NCI-H526 (cell line): Measurements from ENCODE around the gene KCNG4.
"Not testable (repeated sequence)": the region's sequence is repeated elsewhere in the genome, so short reads cannot be mapped to it uniquely, and the experiment has no call there.

Experiments
- DNase-seq, 2 experiments: peaks; one replicate each; lab custom pipeline; 2025; lab: John Stamatoyannopoulos, UW

The KCNG4 gene

DNA sequence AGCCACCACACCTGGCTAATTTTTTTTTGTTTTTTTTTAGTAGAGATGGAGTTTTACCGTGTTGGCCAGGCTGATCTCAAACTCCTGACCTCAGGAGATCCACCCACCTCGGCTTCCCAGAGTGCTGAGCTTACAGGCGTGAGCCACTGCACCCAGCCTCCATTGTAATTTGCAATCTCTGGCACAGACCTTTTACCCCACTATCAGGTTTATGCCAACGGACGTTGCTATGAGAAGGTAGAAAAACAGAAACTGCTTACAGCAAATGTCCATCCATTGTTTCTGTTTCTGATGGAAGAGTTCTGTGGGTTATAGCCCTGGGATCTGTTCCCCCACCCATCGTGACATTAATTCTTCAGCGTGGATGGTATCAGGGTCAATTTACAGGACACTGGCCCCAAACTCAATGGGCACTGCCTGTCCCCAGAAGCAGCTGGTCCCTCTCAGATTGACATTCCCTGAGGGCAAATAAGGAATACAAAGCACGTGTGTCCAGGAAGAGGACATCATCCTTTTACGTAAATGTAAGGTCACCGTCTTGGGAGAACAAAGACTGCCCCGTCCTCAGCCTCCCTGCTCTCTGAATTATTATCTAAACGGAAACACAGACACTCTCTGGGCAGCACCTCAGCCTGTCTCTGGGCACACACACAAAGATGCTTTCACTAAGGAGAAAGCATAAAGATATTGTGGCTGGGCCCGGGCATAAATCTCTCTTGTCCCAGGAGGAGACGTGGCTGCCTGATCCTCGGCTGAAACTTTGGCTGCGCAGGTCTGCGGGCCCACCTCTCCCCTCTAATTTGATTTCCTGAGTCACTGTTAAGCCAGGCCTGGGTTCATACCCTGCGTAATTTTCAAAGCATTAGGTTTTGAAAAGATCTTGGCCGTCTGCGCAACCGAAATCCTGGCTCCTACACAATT is 5.2 kb downstream of the KCNG4 start:
- no peak for DNase-seq

DNA sequence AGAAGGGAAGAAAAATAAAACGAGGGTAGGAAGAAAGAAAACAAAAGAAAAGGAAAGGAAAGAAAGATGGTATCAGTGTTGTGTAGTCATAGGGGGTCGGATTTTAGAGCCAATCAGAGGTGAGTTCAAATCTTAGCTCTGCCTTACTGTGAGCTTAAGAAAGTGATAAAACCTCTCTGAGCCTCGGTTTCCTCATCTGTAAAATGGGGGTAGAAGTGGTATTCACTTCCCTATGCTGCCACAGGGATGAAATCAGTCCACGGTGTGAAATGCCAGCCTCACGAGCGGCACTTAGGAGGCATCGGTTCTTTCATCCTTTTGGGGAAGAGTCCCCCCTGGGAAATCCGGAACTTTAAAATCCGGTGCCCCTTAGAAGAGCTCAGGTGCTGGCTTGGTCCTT is 6.1 kb downstream of the KCNG4 start:
- no peak for DNase-seq

DNA sequence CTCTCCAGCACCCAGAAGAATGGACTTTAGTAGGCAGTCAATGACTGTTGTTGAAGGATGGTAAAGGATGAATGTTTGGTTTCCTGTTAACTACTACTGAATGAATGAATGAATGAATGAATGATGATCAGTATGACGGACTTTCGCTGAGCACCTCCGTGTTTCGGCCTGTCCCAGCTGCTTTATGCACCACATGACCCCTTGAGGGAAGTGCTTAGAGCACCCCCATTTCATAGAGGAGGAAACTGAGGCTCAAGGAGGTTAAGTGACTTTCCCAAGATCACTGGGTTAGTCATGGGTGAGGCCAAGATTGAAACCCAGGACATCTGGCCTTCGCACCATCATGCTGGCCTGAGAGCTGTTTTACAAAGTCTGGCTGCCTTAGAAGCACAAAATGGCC is 6.8 kb downstream of the KCNG4 start:
- DNase-seq, result no peak

DNA sequence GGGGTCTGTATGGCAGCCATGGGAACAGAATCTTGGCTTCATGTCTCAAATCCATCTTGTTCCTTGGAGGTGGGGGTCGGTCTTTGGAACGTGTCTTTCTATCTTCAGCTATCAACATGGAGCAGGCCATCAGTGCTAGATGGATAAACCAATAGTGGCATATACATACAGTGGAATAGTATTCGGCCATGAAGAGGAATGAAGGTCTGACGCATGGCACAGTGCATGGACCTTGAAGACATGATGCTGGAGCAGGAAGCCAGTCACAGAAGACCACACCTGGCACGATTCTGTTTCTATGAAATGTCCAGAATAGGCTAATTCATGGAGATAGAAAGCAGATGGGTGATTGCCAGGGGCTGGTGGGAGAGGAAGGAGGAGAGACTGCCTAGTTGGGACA is 7.8 kb downstream of the KCNG4 start:
- no peak for DNase-seq

DNA sequence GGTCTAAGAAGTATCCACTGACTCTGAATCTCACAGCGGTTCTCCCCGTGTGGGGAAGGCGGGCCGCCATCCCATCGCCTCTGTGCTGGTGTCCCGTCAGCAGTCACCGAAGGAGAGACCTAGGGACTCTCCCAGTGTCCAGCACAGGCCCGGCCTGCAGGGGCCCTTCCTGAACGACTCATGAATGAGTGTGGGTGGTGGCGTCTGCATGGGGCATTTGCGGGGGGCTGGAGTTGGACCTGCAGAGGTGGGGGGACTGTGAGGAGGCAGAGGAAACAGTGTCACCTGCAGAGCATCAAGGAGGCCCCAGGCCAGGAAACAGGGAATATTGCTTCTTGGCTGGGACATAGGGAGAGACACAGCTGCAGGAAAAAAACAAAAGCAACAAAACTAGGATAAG is 10.3 kb downstream of the KCNG4 start:
- DNase-seq, result no peak

DNA sequence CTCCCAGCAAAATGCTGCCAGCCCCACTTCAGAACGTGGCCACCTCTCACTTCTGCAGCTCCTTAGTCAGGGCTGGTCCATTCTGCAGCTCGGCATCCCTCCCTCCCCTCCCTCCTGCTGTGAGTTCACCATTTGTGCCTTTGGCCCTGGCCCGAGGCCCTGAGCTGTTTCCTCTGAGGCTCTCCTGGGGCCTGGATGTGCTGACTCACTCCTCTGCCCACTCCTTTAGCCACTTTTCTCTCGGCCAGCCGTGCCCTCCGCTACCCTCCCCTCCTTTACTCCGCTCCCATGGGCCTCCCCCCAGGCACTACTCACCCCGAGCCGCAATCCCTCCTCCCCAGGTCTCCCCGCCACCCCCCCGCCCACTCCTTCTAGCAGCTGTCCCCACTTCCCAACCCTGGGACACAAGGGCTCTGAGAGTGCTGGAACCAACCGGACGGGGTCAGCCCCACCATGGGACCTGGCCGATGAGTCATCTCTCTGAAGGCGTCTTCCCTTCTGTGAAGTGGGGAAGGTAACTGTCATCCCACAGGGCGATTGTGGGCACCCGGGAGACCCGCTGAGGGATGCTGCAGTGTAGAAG is 11.5 kb downstream of the KCNG4 start:
- no peak for DNase-seq

DNA sequence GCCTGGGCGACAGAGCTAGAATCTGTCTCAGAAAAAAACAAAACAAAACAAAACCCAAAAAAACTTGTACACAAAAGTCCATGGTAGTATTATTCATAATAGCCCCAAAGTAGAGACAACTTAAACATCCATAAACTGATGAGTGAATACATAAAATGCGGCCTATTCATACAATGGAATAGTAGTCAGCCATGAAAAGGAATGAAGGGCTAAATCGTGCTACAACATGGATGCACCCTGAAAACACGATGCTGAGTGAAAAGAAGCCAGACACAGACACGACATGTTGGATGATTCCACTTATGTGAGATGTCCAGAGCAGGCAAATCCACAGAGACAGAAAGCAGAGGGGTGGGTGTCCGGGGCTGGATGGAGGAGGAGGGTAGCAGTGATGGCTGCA is 12.3 kb downstream of the KCNG4 start:
- DNase-seq, result no peak

DNA sequence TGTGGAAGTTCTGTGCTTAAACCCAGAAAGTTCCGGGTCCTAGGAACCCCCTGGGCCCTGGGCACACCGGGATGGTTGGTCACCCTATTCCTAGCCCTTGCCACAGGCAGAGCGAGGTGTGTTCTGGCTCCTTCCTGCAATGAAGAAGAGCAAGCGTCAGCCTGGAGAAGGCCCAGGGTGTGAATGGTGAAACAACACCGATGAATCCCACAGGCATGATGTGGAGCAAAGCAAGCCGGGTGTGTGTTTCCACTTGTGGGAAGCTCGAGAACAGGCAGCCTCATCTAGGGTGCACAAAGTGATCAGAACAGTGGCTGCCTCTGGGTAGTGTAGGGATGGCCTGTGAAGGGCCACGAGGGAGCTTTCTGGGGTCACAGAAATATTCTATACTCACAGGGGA is 13.8 kb downstream of the KCNG4 start:
- no peak for DNase-seq

DNA sequence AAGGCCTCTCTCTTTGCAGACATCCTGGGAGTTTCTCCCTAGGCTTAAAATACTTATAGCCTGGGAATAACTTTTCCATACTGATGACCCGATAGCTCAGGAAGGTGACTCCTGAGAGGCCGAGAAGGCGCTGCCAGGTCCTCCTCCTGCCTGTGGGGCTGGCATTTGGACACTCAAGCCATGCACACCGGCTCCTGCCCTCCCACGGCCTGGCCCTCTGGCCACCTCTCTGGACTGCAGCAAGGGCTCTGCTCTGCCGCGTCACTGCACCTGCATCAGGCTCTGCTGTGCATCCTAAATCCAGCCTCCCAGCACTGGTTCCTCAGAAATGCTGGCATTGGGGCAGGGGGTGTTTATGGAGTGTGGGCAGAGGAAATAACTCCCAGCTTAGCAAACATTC is 14.2 kb downstream of the KCNG4 start:
- DNase-seq, result no peak

DNA sequence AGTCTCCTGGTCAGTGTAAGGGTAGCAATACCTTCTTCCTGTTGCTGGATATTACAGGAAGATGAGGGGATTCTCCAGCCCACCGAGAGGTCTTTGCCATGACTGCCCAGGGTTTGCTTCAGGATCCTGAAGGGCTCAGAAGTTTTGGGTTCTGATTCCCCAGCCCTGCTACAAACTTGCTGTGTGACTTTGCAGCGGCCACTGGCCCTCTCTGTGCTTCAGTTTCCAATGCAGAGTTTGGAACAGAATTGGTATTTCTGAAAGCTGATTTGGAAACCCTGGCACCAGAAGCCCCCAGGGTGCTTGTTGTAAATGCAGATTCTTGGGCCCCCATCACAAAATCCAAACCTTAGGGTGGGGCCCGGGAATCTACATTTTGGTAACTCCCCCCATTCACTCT is 14.7 kb downstream of the KCNG4 start:
- no peak for DNase-seq

DNA sequence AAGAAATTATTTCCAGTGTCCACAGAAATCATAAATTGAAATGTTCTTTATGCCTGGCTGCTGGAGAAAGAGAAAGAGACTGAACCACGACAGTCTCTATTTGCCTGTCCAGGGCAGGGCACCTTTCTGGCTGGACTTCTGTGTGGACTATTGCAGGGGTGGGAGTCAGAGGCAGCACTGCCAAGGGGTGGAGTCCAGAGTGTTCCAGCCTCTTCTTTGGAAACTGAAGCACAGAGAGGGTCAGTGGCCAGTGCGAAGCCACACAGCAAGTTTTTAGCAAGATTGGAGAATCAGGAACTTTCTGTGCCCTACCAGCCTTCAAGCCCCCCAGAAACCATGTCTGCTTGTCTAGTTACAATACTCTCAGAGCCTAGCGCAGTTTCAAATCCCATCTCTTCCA is 15.3 kb downstream of the KCNG4 start:
- no peak for DNase-seq

DNA sequence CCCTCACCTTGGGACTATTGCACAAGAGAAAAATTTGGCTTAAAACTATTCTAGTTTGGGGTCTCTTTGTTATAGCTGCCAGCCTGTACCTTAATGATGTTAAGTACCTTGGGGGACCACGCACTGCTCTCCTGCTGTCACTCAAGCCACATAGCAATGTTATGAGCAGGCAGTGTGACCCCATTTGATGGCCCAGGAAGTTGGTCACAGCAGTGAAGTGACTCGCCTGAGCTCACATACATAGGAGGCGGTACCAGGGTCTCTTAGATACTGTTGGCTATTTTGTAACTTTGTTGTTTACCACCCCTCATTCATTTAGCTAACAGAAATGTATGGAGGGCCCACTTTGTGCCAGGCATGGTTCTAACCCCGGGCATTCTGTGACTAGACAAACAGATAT is 16.4 kb downstream of the KCNG4 start:
- DNase-seq, result no peak

DNA sequence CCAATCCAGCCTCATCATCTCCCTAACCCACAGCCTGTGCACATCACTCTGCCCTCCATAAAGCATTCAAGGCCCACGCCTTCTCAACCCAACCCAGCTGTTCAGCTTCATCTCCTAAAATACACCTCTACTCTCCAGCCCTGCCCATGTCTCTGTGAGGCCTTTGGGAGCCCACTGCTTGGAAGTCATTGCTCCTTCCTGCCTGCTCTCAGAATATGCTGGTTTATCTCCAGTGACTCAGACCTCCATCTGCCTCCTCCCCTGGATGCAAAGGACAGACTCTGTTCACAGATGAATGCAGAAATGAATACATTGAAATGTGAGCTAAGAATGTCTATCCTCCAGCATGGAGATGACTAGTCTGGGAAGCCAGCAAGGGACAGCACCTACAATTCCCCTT is 19.0 kb downstream of the KCNG4 start:
- no peak for DNase-seq

DNA sequence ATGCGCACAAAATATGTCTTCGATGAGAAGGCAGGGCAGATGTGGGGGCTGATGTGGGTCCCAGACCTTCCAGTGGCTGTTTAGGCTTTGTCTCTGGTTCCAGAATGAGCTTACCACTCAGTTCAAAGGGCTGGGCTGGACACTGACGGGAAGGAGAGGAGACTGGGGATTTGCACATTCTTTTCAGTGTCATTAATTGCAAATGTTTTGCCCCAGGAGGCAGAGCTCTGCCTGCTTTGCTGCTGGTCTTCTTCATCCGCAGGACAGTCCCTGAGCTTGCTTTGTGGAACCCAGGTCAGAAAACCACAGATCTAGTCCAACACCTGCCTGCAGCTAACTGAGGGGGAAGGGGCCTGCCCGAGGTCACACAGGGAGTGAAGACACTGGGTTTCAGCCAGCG is 20.9 kb downstream of the KCNG4 start:
- no peak for DNase-seq

DNA sequence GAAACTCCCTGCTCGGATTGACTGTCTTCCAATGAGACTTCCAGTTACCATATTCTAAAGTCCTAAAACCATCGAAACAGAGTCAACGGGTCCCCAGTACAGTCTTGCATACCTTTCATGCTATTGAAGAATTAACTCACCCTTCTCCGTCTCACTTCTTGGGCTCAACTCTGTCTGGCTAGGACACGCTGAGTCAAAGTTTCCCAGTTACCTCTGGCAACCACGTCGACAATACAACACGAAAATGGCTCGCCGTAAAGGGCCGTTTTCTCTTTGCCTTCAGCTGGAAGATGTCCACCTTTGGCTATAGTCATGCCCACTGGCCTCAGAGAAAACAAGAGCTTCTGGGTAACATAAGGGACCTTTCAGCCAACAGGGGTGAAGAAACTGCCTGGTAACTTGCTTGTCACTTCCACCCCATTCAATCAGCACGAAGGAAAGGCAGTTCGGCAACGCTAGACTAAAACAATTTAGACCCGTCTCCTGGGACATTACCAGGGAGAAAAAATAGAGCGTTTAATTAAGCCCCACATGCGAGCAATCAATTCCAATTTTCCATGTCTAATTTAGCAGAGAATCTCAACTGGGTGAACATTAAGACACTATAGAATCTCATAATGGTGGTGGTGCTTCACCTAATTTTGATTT is 21.5 kb downstream of the KCNG4 start:
- DNase-seq, result no peak

DNA sequence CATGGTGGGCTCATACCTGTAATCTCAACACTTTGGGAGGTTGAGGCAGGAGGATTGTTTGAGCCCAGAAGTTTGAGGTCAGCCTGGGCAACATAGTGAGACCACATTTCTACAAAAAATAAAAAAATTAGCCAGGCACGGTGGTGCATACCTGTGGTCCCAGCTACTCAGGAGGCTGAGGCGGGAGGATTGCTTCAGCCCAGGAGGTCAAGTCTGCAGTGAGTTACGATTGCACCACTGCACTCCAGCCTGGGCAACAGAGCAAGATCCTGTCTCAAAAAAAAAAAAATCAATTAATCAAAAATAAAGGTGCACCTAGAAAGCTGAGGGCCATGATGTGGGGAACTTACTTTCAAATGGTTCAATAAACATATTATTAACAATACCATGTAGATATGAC is 23.7 kb downstream of the KCNG4 start:
- not testable (repeated sequence) for DNase-seq

DNA sequence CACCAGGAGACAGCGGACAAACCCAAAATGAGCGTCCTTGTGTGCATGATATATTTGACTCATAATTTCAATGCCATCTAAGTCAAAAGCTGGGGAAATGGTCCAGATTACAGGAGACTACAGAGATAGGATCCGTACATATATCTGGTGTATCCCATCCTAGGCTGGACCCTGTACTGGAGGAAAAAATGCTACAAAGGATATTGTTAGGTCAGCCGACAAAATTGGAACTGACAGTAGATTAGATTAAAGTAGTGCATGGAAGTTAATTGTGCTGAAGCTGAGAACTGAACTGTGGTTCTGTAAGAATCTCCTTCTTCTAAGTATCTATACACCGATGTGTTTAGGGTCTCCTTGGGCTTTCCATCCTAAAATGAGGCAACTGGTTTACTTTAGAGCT is 24.3 kb downstream of the KCNG4 start:
- DNase-seq, result no peak

DNA sequence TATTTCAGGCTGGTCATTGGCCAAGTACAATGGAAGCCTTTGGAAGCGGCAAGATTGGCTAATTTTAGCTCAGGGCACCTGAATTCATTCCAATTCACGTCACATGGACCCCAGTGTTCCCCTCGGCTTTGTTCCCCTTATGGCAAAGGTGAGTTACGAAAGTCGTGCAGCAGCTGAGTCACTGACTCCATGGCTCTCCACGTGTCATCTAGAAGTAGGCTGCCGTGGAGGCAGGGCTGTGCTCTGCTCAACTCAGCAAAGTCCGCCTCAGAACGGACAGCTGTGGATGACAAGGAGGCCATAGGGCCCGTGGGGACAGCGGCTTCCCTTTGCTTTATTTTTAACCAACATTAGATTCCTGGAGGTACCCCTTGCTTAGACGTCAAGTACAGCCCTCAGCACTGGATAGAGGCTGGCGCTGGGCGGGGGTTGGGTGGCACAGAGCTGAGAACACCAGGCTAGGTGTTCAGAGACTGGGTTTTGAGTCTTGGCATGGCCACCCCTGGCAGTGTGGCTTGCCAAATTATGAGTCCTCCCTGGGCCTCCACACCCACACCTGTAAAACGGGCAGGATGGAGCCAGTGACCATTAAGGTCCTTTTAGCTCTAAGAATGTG is 25.3 kb downstream of the KCNG4 start:
- DNase-seq, result no peak

DNA sequence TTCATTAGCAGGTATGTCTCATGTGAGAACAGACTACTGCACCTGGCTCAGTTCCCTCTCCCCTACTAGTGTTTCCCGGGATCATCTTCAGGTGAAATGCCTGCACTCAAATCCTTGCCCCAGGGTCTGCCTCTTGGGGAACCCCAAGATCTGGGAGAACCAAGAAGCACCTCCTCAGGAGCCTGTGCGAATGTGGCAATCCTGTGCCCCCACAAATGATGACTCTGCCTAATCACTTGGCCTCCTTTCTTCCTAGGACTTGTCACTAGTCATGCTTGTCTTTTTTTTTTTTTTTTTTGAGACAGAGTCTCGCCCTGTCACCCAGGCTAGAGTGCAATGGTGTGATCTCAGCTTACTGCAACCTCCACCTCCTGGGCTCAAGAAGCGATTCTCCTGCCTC is 27.2 kb downstream of the KCNG4 start:
- DNase-seq, result no peak

DNA sequence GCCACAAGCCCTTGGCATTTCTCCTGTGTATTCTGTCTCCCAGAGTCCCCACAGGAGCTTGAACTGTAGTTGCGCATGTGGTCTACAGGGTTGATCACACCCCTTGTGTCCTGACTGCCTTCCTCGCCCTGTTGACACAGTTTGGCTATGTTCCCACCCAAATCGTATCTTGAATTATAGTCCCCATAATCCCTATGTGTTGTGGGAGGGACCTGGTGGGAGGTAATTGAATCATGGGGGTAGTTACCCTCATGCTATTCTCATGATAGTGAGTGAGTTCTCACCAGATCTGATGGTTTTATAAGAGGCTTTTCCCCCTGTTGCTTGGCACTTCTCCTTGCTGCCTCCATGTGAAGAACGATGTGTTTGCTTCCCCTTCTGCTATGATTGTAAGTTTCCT is 27.7 kb downstream of the KCNG4 start:
- no peak for DNase-seq

DNA sequence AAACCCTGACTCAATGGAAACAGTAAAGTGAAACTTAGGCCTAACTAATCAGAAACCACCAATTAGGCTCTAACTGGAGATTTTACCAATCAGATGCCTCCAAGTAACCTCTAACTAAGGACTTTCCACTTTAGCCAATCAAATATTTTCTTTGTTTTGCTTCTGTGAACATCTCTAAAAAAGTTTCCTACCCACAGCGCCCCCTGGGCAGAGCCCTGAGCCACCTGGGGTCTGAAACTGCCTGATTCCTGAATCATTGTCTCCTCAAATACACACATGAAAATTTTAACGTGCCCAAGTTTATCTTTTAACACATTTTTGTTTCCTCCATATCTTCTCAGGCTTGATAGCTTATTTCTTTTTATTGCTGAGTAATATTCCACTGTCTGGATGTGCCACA is 29.8 kb downstream of the KCNG4 start:
- DNase-seq, result no peak

DNA sequence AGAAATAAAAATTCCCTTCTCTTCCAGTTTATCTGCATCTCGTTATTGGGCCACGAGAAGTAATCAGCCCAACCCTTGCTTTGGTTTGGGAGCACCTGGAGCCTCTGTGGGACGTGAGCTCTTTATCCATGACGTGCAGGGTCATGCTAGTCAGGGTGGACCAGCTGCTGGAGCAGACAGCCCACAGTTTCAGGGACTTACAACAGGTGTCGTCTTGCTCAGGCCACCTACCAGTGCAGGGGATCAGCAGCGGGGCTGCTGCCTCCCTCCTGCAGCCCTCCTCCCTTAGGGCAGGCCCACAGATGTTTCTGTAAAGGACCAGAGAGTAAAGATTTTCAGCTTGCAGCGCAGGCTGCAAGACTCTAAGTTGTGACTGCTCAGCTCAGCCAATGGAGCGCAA is 31.9 kb downstream of the KCNG4 start:
- DNase-seq, result no peak

DNA sequence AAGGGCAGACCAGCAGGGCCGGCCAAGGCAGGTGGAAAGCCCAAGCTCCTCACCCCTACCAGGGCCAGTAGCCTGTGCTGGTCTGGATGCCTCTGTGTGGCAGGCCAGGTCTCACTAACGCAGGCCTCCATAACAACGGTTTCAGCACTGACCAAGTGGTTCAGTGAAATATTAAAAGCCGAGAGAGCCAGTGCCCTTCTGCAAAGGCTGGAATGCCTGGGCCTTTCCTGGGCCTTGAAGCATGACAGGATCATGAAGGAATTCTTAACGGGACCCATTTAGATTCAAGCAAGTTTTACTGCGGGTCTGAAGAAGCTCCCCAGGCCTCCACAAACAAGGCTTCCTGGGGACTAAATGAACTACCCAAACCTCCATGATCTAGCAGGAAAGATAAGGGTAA is 32.6 kb downstream of the KCNG4 start:
- DNase-seq, result no peak
